ENCODE results near the gene TACR2.

GRCh38 chr10:69389827-69390490, 26.8 kb downstream of the TACR2 start:
- TF ChIP-seq CTCF (IDR thresholded peaks at IDR 0.05) (no peak), POLR2A (IDR thresholded peaks at IDR 0.05) (no peak), POLR2AphosphoS5 (IDR thresholded peaks at IDR 0.05) (no peak)

Measured in upper lobe of left lung (tissue), 4 donors.